GM12878 (cell line): Measurements from ENCODE around the gene BCAP31. TPM values are rescaled to one million over a fixed set of nuclear protein-coding genes. Genes with fewer than 3 reads are reported as not detected.

Source experiments
- ATAC-seq: fragments of 200-7000 bp; cut with Tn5 transposase; 3 replicates; pipeline ENCODE4 v1.9.1; 2020; ENCODE audit warnings: mild to moderate bottlenecking, moderate library complexity
- BruUV-seq: library from RNA; stranded (reverse); fragments of 400-500 nt; replicated peaks from 2 replicates; lab custom pipeline; 2021; lab: Mats Ljungman, UMichigan
- CTCF ChIA-PET: fragments of 300-600 bp; sonication (Branson Sonifier 250); formaldehyde crosslinking; extraction: SDS; loops from one replicate; lab custom pipeline; 2021; ENCODE audit warnings: inconsistent platforms; lab: Yijun Ruan, JAX
- POLR2A ChIA-PET: fragments of 350-600 bp; formaldehyde crosslinking; extraction: SDS; loops from one replicate; lab custom pipeline; 2021; ENCODE audit warnings: inconsistent platforms; lab: Charles Lee
- RAD21 ChIA-PET: fragments of 300-600 bp; sonication (Branson Sonifier 250); formaldehyde crosslinking; loops from one replicate; lab custom pipeline; 2023; ENCODE audit warnings: antibody characterized with exemption; ENCODE audit not compliant: unreplicated experiment; lab: Charles Lee
- SMC1A ChIA-PET: fragments of 300-600 bp; sonication (Branson Sonifier 250); formaldehyde crosslinking; loops from one replicate; lab custom pipeline; 2023; ENCODE audit not compliant: unreplicated experiment, uncharacterized antibody; lab: Charles Lee
- DNase-seq: peaks from one replicate; pipeline ENCODE4 v3.0.0-alpha.2; 2011; ENCODE audit warnings: low read depth, low spot score
- FAIRE-seq: peaks from 3 replicates; lab custom pipeline; 2011; peaks lifted over from hg19 to GRCh38; lab: Jason Lieb, UNC
- H2AFZ ChIP-seq: 2 replicates; pipeline ENCODE4 v1.6.0; 2011; ENCODE audit warnings: low read depth, low read length, control low read depth; ENCODE audit not compliant: control insufficient read depth
- H3K27ac ChIP-seq: 2 replicates; pipeline ENCODE4 v1.5.1; 2011; ENCODE audit warnings: control low read depth; ENCODE audit not compliant: control insufficient read depth, insufficient read depth
- H3K27me3 ChIP-seq, 2 experiments: replicated peaks in 1 of 2; 2 replicates each; pipeline versions ENCODE4 v1.6.0 to v1.6.1; 2011; ENCODE audit warnings: low read length in 1 of 2; ENCODE audit not compliant: control insufficient read depth in 2 of 2, insufficient read depth in 2 of 2
- H3K36me3 ChIP-seq, 2 experiments: 2 replicates each; pipeline ENCODE4 v1.5.1; 2011; ENCODE audit warnings: low read length in 1 of 2; ENCODE audit not compliant: control insufficient read depth in 2 of 2, insufficient read depth in 2 of 2
- H3K4me1 ChIP-seq: 2 replicates; pipeline ENCODE4 v1.6.1; 2011; ENCODE audit warnings: mild to moderate bottlenecking, low read length, moderate library complexity, mixed read lengths; ENCODE audit not compliant: control insufficient read depth, insufficient read depth
- H3K4me2 ChIP-seq: 2 replicates; pipeline ENCODE4 v1.6.0; 2011; ENCODE audit warnings: control low read depth; ENCODE audit not compliant: control insufficient read depth, insufficient read depth
- H3K4me3 ChIP-seq: fragments of 200-600 bp; sonication (generic); 2 replicates; pipeline ENCODE4 v1.5.1; 2016
- H3K79me2 ChIP-seq: 2 replicates; pipeline ENCODE4 v1.6.0; 2011; ENCODE audit warnings: low read length; ENCODE audit not compliant: control insufficient read depth, insufficient read depth
- H3K9ac ChIP-seq: 2 replicates; pipeline ENCODE4 v1.8.0; 2011; ENCODE audit warnings: low read length, control low read depth, mixed read lengths; ENCODE audit not compliant: control insufficient read depth, insufficient read depth
- H3K9me3 ChIP-seq: replicated peaks from 3 replicates; pipeline ENCODE4 v1.5.1; 2011; ENCODE audit warnings: mild to moderate bottlenecking, low read length; ENCODE audit not compliant: control insufficient read depth, insufficient read depth
- H4K20me1 ChIP-seq: 2 replicates; pipeline ENCODE4 v1.6.0; 2011; ENCODE audit not compliant: control insufficient read depth, insufficient read depth
- BRCA1 ChIP-seq: IDR thresholded peaks from 2 replicates; pipeline ENCODE4 v1.6.1; 2011; ENCODE audit warnings: low read depth, low read length, improper control_type of control experiment
- CHD1 ChIP-seq: IDR thresholded peaks from 2 replicates; pipeline ENCODE4 v1.6.1; 2012; ENCODE audit warnings: low read depth, low read length, improper control_type of control experiment
- GABPA ChIP-seq: IDR thresholded peaks from 2 replicates; pipeline ENCODE4 v1.6.1; 2014; ENCODE audit warnings: antibody characterized with exemption, low read depth, mild to moderate bottlenecking, inconsistent platforms
- MEF2A ChIP-seq: IDR thresholded peaks from 2 replicates; pipeline ENCODE4 v1.6.1; 2011; ENCODE audit warnings: low read depth, mild to moderate bottlenecking, low read length, moderate library complexity; ENCODE audit not compliant: insufficient read depth
- NFYB ChIP-seq: IDR thresholded peaks from 2 replicates; pipeline ENCODE4 v1.6.1; 2011; ENCODE audit warnings: low read depth, mild to moderate bottlenecking, low read length, improper control_type of control experiment, moderate library complexity; ENCODE audit not compliant: insufficient read depth
- SIN3A ChIP-seq: IDR thresholded peaks from 2 replicates; pipeline ENCODE4 v1.6.1; 2012; ENCODE audit warnings: low read depth, low read length, improper control_type of control experiment
- SMAD1 ChIP-seq: fragments of 450-650 bp; IDR thresholded peaks from 2 replicates; pipeline ENCODE4 v1.6.1; 2018; ENCODE audit warnings: mild to moderate bottlenecking, low read depth; ENCODE audit not compliant: partially characterized antibody
- SMAD5 ChIP-seq: IDR thresholded peaks from 2 replicates; pipeline ENCODE4 v1.6.1; 2016; ENCODE audit warnings: antibody characterized with exemption, low read depth
- SREBF1 ChIP-seq: IDR thresholded peaks from 2 replicates; pipeline ENCODE4 v1.6.1; 2012; ENCODE audit warnings: mild to moderate bottlenecking, low read length
- YY1 ChIP-seq: IDR thresholded peaks from 2 replicates; pipeline ENCODE4 v1.6.1; 2011; ENCODE audit warnings: low read depth, mild to moderate bottlenecking, low read length
- WGBS: methylation state at CpG from one replicate; pipeline ENCODE4 v1.1.6; 2016; ENCODE audit warnings: low lambda C conversion rate; ENCODE audit not compliant: insufficient replicate concordance, insufficient coverage; ENCODE audit errors: missing lambda C conversion rate; 5-methylcytosine and 5-hydroxymethylcytosine counted together
- in situ Hi-C: fragments of 300-500 bp; cut with MboI; formaldehyde crosslinking; loops from 9 replicates; pipeline ENCODE4 v1.14.3; 2018; ENCODE audit warnings: mixed read lengths
- intact Hi-C: fragments of 100-400 bp; cut with micrococcal nuclease; formaldehyde crosslinking; loops from one replicate; pipeline ENCODE4 v1.14.2; 2022; ENCODE audit not compliant: unreplicated experiment
- polyA plus RNA-seq, 11 experiments: library from polyadenylated mRNA; depleted of rRNA in 4 of 11; unstranded in 6 of 11; stranded (reverse) in 5 of 11; fragments of >200 nt; fragmentation: Nextera tagmentation in 4 of 11; fragmentation: Illumina TruSeq in 1 of 11; extraction: Ambion mirVana in 4 of 11; extraction: Trizol in 1 of 11; gene quantifications; 1 replicate in 1 of 11; 2 replicates in 10 of 11; pipeline versions ENCODE4 v1.2.1 to v1.2.3, GENCODE V29; 2011 to 2016; ENCODE audit warnings: inconsistent platforms in 2 of 11, missing spikeins in 2 of 11, low read depth in 1 of 11
- total RNA-seq, 4 experiments: library from RNA; depleted of rRNA in 3 of 4; stranded (reverse); fragments of >200 nt in 3 of 4; fragmentation: Illumina TruSeq in 1 of 4; extraction: Trizol in 1 of 4; gene quantifications; 2 replicates each; pipeline versions ENCODE4 v1.2.1 to v1.2.3, GENCODE V29; 2013 to 2021

The BCAP31 gene
- total and polyA plus RNA-seq, 10 of the 15 experiments (the other 5 are each of a cell fraction or from before 2014, with no cell fraction given): 63.1 to 246 (median 95.6) TPM

GRCh38 chrX:153668423-153669173 lies 55.6 kb downstream of the BCAP31 start:
- TF ChIP-seq CHD1 (no peak), SREBF1 (no peak), SMAD1 (no peak), NFYB (no peak), SIN3A (no peak), SMAD5 (no peak), GABPA (no peak), BRCA1 (no peak), MEF2A (no peak), YY1 (no peak)
- no peaks in the 10 kb centered on the region for H4K20me1 ChIP-seq
- no peak overlapping the region for H2AFZ ChIP-seq
- no peaks in the 10 kb centered on the region for H3K4me1 ChIP-seq
- CTCF ChIA-PET: interaction anchor here (0.9 to 4.5 kb wide), 18 partner anchors 10 to 729 kb away, joined by 3 to 28 read pairs (median 6); partner anchors contain the start of gene DUSP9
- FAIRE-seq (no peak), ATAC-seq (no peak; the same call in 2 of the 3 replicates), DNase-seq (no peak)
- no peaks in the 10 kb centered on the region for H3K79me2 ChIP-seq
- H3K27ac ChIP-seq: no peak overlapping the region
- 44% methylated on average over 10 of the region's 11 CpGs for WGBS
- no peaks in the 10 kb centered on the region for H3K27me3 ChIP-seq
- in situ Hi-C loops (no loop called here), intact Hi-C loops (loop anchor here (1.0 to 5.0 kb wide), 4 partner anchors 56 to 710 kb away; no protein-coding TSS in a partner anchor)
- no peak overlapping the region for H3K4me2 ChIP-seq
- no peaks in the 10 kb centered on the region for H3K36me3 ChIP-seq
- SMC1A ChIA-PET: no interaction called here
- no peak overlapping the region for H3K9ac ChIP-seq
- no peak overlapping the region for H3K4me3 ChIP-seq
- POLR2A ChIA-PET: no interaction called here
- RAD21 ChIA-PET: interaction anchor here (0.9 to 3.7 kb wide), 9 partner anchors 11 to 710 kb away, joined by 3 to 26 read pairs (median 5); no protein-coding TSS in a partner anchor
- no TSS peak for BruUV-seq
- no peaks in the 10 kb centered on the region; the same call in 2 of the 3 replicates for H3K9me3 ChIP-seq
